Lower lobe of right lung (tissue), 2 donors: ENCODE data around the gene MYH7. TPM values are rescaled to one million over a fixed set of nuclear protein-coding genes. Genes with fewer than 3 reads are reported as not detected.

Source experiments
- ATAC-seq, 2 donors: fragments of 200-7000 bp; cut with Tn5 transposase; one replicate each; pipeline ENCODE4 v1.9.1; 2020 to 2022; ENCODE audit warnings: mild to moderate bottlenecking in 2 of 2, moderate library complexity in 2 of 2
- DNase-seq: peaks from one replicate; pipeline ENCODE4 v3.0.0-alpha.2; 2020
- H3K27ac ChIP-seq: fragments of 200-600 bp; one replicate; pipeline ENCODE4 v1.8.0; 2022
- H3K27me3 ChIP-seq: fragments of 200-600 bp; one replicate; pipeline ENCODE4 v1.8.0; 2022; ENCODE audit warnings: low read depth
- H3K36me3 ChIP-seq: fragments of 200-600 bp; one replicate; pipeline ENCODE4 v1.8.0; 2022; ENCODE audit warnings: mild to moderate bottlenecking
- H3K4me1 ChIP-seq: fragments of 200-600 bp; one replicate; pipeline ENCODE4 v1.8.0; 2022
- H3K4me3 ChIP-seq: fragments of 200-600 bp; one replicate; pipeline ENCODE4 v1.8.0; 2022; ENCODE audit warnings: mild to moderate bottlenecking
- H3K9me3 ChIP-seq: fragments of 200-600 bp; one replicate; pipeline ENCODE4 v1.8.0; 2022
- intact Hi-C: fragments of 100-400 bp; cut with DNase I; formaldehyde crosslinking; loops from one replicate; pipeline ENCODE4 v1.11.0; 2022
- total RNA-seq: library from RNA; stranded (reverse); fragmentation: NEBNext Ultra II Directional; extraction: Animal tissue kit (Norgen Biotek cat#: 25700); gene quantifications from one replicate; pipeline ENCODE4 v1.2.1, GENCODE V29; 2021
- TF ChIP-seq, protein P1 (sequence below): fragments of 200-600 bp; IDR thresholded peaks from one replicate; pipeline ENCODE4 v1.8.0; 2022; ENCODE audit warnings: antibody characterized with exemption, mild to moderate bottlenecking
- donor health status: DM: no; HTN: yes; CAD: no; lungs with severe emphysema.

The MYH7 gene
- total RNA-seq, 1 donor from 2014 or later: 0.09 TPM

DNA sequence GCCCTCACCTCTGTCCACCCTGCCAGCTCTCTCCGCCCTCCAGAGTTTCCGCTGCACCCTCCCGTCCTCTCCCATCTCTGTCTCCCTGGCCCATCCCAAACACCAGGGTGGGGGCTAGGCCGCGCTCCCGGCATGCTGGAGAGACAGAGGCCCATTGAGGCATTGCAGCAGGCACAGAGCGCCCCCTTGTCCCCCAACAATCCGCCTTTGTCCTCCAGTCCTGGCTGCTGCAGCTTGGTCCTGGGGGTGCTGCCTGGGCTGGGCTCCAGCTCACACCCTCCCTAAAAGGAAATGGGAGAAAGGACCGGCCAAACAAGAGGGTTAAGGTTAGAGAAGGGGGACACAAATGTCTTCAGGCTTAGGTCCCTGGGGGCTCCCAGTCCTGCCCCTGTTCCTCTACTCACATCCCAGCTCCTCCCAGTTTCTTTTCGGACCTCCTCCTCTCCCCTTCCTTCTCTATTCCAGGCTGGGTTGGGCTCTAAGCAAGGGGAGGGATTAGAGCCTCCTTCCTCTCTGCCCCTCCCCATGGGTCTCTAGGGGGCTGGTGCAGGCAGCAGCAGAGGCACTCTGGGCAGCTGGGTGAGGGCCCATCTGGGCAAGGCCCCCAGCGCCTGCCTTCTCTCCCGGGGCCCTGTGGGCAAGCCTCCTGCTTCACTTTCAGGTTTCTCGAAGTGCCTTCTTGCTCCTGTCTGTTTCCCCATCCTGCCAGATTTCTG, 58.8 kb downstream of the MYH7 start, which contains the start of gene CMTM5:
Gene CMTM5 (plus strand): TSS at position 565 of the 716 bp plus-strand sequence. CDS start 206 bp downstream, outside the sequence.
- intact Hi-C loops: no loop called here
- ATAC-seq: no peak

DNA sequence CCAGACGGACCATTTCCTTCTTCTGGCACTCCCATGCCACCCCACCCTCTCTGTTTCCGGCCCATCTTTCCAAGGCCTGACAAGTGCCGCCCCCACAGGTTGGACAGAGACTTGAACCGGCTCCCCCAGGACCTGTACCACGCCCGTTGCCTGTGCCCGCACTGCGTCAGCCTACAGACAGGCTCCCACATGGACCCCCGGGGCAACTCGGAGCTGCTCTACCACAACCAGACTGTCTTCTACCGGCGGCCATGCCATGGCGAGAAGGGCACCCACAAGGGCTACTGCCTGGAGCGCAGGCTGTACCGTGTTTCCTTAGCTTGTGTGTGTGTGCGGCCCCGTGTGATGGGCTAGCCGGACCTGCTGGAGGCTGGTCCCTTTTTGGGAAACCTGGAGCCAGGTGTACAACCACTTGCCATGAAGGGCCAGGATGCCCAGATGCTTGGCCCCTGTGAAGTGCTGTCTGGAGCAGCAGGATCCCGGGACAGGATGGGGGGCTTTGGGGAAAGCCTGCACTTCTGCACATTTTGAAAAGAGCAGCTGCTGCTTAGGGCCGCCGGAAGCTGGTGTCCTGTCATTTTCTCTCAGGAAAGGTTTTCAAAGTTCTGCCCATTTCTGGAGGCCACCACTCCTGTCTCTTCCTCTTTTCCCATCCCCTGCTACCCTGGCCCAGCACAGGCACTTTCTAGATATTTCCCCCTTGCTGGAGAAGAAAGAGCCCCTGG, 59.8 kb downstream of the MYH7 start:
- TF ChIP-seq, protein P1, sequence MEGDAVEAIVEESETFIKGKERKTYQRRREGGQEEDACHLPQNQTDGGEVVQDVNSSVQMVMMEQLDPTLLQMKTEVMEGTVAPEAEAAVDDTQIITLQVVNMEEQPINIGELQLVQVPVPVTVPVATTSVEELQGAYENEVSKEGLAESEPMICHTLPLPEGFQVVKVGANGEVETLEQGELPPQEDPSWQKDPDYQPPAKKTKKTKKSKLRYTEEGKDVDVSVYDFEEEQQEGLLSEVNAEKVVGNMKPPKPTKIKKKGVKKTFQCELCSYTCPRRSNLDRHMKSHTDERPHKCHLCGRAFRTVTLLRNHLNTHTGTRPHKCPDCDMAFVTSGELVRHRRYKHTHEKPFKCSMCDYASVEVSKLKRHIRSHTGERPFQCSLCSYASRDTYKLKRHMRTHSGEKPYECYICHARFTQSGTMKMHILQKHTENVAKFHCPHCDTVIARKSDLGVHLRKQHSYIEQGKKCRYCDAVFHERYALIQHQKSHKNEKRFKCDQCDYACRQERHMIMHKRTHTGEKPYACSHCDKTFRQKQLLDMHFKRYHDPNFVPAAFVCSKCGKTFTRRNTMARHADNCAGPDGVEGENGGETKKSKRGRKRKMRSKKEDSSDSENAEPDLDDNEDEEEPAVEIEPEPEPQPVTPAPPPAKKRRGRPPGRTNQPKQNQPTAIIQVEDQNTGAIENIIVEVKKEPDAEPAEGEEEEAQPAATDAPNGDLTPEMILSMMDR: no peak
- no peak for DNase-seq
- ATAC-seq: no peak

More for the DNA sequence above, 58.8 kb downstream of the MYH7 start, which contains the start of gene CMTM5:
- Histone ChIP-seq H3K4me1 (no peaks in the 10 kb centered on the region), H3K4me3 (no peak within 1 kb of the TSS), H3K36me3 (no peaks in the 10 kb centered on the region), H3K27me3 (no peaks in the 10 kb centered on the region), H3K27ac (no peak within 1 kb of the TSS), H3K9me3 (no peaks in the 10 kb centered on the region)
- no peak for DNase-seq
- TF ChIP-seq, protein P1: no peak

DNA sequence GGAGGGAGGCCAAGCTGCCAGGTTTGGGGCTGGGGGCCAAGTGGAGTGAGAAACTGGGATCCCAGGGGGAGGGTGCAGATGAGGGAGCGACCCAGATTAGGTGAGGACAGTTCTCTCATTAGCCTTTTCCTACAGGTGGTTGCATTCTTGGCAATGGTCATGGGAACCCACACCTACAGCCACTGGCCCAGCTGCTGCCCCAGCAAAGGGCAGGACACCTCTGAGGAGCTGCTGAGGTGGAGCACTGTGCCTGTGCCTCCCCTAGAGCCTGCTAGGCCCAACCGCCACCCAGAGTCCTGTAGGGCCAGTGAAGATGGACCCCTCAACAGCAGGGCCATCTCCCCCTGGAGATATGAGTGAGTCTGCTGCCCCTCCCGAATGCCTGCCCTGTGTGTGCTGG, 62.4 kb downstream of the MYH7 start:
- intact Hi-C loops: no loop called here
- no peaks in the 10 kb centered on the region for H3K9me3 ChIP-seq
- no peak overlapping the region for H3K4me3 ChIP-seq
- H3K27ac ChIP-seq: no peak overlapping the region
- ATAC-seq: no peak
- no peak for DNase-seq
- TF ChIP-seq, protein P1: no peak
- peaks cover 5% of the 10 kb centered on the region for H3K27me3 ChIP-seq
- H3K36me3 ChIP-seq: no peaks in the 10 kb centered on the region
- H3K4me1 ChIP-seq: no peaks in the 10 kb centered on the region

More for the DNA sequence above, 59.8 kb downstream of the MYH7 start:
- Histone ChIP-seq H3K36me3 (no peaks in the 10 kb centered on the region), H3K4me3 (no peak overlapping the region), H3K4me1 (no peaks in the 10 kb centered on the region), H3K9me3 (no peaks in the 10 kb centered on the region), H3K27ac (no peak overlapping the region), H3K27me3 (peaks cover 4% of the 10 kb centered on the region)
- intact Hi-C loops: no loop called here

DNA sequence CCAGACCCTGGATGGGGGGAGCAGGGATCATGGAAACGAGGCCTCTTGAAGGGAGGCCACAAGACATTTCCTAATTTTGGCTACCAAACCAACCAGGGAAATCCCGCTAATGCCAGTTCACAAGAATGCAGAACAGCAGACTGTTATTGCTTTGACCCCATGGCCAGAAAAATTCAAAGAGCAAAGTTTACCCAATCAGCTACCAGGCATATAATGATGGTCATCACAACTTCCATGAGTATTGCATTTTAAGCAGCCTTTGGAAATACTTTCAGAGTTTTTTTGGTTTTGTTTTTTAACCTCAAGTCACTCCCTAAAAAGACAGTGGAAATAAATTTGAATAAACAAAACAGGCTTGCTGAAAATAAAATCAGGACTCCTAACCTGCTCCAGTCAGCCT, 63.0 kb downstream of the MYH7 start, which contains the start of gene IL25:
Gene IL25 (plus strand): TSS at position 301 of the 400 bp plus-strand sequence.
- no peaks in the 10 kb centered on the region for H3K4me1 ChIP-seq
- no peak for DNase-seq
- H3K9me3 ChIP-seq: no peaks in the 10 kb centered on the region
- H3K27me3 ChIP-seq: peaks cover 5% of the 10 kb centered on the region
- no peaks in the 10 kb centered on the region for H3K36me3 ChIP-seq
- H3K4me3 ChIP-seq: no peak within 1 kb of the TSS
- intact Hi-C loops: no loop called here
- H3K27ac ChIP-seq: no peak within 1 kb of the TSS
- TF ChIP-seq, protein P1: no peak
- no peak for ATAC-seq

DNA sequence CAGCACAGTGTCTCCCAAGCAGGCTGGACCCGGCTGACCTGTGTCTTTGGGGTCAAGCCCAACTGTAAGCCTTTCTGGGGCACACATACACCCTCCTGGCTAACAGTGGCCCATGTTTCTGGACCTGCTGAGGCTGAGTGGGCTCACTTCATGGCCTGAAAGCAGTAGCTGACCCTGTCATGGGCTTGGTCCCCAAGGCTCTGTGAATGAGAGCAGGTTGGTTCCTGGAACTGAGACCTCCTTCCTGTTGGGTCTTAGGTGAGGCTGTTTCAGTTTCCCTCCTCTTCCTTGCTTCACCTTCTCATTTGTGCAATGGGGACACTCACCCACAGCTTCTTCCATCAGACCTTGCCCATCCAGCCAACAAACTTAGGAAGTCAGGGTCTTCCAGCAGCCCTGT, 63.6 kb downstream of the MYH7 start:
- Histone ChIP-seq H3K27me3 (peaks cover 6% of the 10 kb centered on the region), H3K4me1 (no peaks in the 10 kb centered on the region), H3K4me3 (no peak overlapping the region), H3K9me3 (no peaks in the 10 kb centered on the region), H3K36me3 (no peaks in the 10 kb centered on the region), H3K27ac (no peak overlapping the region)
- TF ChIP-seq, protein P1: no peak
- ATAC-seq (no peak), DNase-seq (no peak)
- intact Hi-C loops: no loop called here
